ENCODE measurements around the gene PAPSS2. TPM values are rescaled to one million over a fixed set of nuclear protein-coding genes. Genes with fewer than 3 reads are reported as not detected.

Gene PAPSS2
- 122 TPM in 2 replicates for total RNA-seq

DNA sequence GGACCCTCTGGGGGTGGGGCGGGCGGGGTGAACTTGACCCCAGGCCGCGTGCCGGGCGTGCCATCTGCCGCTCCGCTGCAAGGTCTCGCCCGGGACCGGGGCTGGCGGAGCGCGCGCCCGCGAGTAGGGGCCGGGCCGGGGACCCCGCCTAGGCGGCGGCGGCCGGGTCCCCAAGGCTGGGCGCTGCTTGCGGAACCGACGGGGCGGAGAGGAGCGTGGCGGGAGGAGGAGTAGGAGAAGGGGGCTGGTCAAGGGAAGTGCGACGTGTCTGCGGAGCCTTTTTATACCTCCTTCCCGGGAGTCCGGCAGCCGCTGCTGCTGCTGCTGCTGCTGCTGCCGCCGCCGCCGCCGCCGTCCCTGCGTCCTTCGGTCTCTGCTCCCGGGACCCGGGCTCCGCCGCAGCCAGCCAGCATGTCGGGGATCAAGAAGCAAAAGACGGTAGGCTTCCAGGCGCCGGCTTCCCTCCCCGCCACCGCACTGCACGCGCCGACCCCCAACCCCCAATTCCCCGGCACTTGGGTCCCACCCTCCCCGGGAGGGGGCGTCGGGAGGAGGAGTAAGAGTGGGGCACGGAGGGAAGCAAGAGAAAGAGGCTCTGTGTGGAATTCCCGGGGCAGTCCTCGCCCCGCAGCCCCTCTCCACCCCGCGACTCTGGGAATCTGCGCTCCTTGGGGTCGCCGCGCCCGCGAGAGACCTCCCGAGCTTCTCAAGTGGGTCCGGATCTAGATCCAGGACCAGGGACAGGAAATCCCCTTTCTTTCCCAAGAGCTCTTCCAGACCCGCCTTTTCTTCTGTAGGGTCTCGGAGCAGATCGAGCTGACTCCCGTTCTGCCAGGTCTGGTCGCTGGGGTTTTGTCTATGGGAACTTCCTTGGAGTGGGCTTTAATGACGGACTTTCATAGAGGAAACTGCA is at the start of gene PAPSS2:
Gene PAPSS2 (plus strand): TSS at position 308 of the 913 bp plus-strand sequence. CDS start 104 bp downstream, at position 412.

Other genes with a start within 250 kb of the PAPSS2 start
- 32.3 and 33.8 TPM in 2 replicates for gene MINPP1, start 155.0 kb upstream of the PAPSS2 start, total RNA-seq
- 23.1 and 31.5 TPM in 2 replicates for gene ATAD1, start 158.3 kb downstream of the PAPSS2 start, total RNA-seq
- under 0.01 and 0.71 TPM in 2 replicates for gene KLLN, start 203.7 kb downstream of the PAPSS2 start, total RNA-seq
- 40.9 and 59.5 TPM in 2 replicates for gene PTEN, start 203.7 kb downstream of the PAPSS2 start, total RNA-seq

Measured in myometrial cell (primary cell).